PC-9 (cell line): ENCODE data around the gene NDUFB4.

Source experiments
- EZH2 ChIP-seq: fragments of 200-600 bp; sonication (generic); IDR thresholded peaks from 2 replicates; pipeline ENCODE4 v1.8.0; 2017; ENCODE audit warnings: antibody characterized with exemption, low read depth
- TF ChIP-seq, protein P1 (sequence below): fragments of 200-600 bp; sonication (generic); conservative IDR thresholded peaks from 2 replicates; pipeline ENCODE4 v1.6.1; 2017; ENCODE audit warnings: mixed run types, antibody characterized with exemption, mild to moderate bottlenecking, moderate library complexity

- TF ChIP-seq, protein P1, sequence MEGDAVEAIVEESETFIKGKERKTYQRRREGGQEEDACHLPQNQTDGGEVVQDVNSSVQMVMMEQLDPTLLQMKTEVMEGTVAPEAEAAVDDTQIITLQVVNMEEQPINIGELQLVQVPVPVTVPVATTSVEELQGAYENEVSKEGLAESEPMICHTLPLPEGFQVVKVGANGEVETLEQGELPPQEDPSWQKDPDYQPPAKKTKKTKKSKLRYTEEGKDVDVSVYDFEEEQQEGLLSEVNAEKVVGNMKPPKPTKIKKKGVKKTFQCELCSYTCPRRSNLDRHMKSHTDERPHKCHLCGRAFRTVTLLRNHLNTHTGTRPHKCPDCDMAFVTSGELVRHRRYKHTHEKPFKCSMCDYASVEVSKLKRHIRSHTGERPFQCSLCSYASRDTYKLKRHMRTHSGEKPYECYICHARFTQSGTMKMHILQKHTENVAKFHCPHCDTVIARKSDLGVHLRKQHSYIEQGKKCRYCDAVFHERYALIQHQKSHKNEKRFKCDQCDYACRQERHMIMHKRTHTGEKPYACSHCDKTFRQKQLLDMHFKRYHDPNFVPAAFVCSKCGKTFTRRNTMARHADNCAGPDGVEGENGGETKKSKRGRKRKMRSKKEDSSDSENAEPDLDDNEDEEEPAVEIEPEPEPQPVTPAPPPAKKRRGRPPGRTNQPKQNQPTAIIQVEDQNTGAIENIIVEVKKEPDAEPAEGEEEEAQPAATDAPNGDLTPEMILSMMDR, result no peak
- no peak for TF ChIP-seq EZH2
These were observed 26.3 kb downstream of the NDUFB4 start for GRCh38 chr3:120622457-120622856.
